ENCODE results near the gene NHSL2.

The NHSL2 gene

DNA sequence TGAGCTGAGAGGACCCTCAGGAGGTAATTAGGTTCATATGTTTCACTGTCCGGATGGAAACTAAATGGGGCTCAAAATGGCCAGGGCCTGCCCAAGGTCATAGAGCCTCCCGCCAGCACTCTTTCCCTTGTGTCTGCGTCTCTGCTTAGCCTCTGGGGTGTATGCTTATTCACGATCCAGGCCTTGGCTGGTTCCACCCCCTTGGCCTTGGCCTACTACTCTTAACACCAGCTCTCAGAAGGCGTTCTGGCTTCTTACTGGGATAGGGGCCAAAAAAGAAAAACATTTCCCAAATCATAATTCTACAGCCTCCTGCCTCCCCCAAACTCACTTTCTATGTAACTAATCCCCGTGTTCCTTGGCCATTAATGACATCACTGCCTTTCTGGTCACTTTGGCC, 152.3 kb downstream of the NHSL2 start:
- no peak for DNase-seq

DNA sequence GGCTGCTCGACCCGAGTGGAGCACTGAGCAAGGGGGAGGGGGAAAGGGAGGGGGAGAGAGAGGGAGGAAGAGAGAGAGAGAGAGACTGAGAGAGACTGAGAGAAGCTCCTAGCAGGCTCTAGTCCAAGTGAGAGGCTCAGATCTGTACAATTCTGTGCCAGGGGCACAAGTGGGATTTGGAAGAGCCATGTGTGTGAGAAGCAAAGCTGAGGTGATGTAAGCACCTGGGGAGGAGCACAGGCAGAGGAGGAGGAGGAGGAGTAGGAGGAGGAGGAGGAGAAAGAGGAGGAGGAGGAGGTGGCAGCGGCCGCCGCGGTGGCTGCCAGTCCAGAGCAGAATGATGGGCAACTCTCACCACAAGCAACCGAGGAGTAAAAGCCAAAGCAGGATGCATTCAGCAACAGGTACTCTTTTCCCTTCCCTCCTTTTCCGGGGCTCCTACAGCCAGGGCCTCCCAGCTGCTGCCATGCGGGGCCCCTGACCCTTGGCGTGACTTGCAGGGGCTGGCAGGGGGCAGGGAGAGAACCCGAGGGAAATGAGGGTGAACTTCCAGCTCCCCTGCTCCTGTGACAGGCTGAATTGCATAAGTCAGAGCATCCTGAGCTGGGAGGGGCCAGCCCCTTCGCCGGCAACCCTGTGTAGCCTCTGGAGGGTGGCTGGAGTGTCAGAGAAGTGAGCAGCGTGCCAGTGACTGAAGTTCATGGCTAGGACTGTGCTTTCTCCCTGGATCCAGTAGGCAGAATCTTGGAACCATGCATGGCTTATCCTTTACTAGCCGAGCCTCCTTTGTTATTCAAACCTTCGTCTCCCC, 158.9 kb downstream of the NHSL2 start:
- DNase-seq = peak in 1 of 58 donors; percentile 28

DNA sequence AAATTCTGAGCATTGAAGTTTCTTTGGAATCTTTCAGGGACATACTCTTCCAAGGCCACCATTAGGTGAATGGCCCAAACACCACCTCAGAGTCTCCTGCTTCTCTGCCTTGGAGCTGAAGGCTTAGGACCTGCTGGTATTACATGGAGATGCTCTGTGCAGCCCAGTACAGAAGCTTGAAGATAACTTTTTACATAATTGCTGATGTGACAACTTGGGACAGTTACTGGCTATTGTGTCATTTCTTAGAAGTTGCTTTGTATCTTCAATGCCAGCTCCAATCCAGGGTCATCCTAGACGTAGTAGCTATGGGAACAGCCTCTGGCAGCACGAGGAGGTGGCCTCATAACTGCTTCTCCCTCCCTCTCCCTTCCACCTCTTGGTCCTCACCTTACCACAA, 160.6 kb downstream of the NHSL2 start:
- DNase-seq = no peak

DNA sequence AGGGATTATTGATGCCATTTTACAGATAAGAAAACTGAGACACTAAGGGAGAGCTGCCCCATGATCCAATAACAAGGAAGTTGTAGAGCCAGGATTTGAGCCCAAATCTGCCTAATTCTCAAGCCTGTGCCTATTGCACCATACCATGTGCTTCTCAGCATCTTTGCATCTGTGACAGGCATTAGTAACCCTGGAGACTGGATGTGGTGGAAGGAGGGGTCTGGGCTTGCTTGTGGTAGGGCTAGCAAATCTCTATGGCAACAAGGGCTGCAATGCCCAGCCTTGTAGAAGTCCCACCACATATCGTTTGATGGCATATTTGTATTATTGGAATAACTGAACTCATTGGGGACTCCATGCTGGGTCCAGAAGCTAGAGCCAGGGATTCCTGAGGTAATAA, 163.0 kb downstream of the NHSL2 start:
- no peak for DNase-seq

DNA sequence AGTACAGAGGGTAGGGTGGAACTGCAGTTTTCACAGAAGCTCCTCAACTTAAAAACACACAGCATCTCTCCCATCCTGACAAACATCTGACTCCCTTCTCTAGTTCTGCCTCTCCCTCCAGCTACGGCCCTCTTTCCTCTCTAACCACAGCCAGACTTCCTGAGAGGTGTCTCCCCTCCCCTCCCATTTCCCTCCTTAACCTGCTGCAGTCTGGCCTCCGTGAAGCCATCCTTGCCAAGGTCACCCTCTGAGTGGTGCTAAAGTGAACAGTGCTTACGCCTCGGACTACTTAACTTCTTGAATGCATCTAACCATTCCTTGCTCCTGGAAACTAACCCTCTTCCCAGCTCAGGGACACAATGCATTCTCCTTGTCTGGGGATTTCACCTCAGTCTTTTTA, 167.8 kb downstream of the NHSL2 start:
- DNase-seq = no peak

DNA sequence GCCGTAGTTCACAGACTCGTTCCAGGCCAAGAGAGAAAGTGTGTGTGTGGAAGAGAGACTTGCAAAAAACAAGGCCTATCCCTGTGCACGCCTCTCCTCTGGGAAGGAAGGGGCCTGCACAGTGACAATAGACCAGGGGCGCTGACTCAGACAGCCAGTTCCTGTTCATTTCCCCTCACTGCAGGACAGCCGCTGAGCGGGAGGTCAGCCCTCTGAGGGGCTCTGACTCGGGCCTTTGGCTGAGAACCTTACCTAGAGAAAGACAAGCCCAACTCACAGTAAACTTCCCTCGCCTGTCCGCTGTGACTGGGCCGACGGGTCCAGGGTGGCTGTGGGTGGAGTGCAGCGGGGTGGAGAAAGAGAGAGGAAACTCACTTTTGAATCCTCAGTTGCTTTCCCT, 169.0 kb downstream of the NHSL2 start:
- DNase-seq = no peak

DNA sequence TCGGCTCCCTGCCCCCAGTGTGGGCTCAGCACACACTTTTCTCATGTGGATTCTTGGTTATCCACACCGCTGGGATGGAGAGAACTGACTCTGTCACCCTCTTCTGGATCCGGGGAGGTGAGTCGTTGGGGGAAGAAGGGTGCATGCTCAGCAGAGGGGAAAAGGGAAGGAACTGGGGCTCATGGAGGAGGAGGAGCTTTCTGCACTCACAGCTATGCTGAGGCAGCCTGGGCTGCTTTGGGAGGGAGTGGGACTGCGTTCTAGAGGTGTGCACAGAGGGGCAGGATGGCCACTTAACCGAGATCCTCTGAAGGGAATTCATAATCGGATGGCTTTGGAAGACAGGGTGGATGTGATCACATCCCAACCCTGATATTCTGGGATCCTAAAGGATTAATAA, 169.5 kb downstream of the NHSL2 start:
- DNase-seq = no peak

DNA sequence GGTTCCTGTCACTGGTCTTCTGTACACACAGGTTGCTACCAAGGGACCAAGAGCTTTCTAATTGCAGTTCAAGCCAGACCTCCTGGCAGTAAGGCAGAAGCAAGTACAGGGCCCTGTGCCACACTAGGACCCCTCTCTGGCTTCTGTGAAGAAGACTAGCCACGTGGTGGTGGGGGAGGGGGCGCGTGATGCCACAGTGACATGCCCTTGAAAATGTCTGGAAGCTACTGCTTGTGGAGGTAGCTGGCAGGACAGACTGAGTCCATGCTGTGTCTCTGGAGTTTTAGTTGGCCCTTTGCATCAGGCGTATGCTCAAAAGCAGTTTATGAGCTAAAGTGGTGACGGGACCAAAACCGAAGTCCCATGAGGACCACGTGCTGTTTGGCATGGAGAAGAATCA, 170.2 kb downstream of the NHSL2 start:
- no peak for DNase-seq

DNA sequence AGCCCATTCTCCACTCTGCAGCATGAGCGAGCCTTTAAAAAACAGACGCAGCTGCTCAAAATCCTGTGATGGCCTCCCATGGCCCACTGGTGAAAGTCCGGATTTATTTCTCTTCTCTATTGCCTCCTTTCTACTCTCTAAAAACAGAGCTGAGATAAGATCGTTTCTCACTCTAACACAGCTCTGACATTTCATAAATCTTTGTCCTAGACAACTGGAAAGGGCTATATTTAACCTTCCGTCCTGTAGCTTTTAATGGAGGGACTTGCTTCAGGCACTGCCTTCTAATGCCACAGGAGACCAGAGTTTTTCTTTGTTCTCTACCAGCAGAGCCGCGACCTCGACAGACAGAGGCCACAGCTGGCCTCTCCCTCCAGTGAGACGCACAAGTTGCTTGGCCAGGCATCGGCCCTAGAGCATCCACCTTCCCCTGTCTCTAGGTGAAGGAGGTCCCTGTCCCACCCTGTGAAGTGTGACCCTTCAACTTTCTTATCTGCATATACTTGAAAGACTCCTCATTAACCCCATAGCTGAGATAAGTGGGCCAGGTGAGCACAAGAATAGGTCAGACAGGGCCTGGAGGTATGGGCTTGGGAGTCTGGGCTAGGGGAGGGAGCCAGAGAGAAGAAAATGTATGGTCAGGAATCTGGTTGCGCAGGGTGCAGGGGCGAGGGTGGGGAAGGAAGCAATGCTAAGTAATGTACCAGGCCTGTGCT, 171.1 kb downstream of the NHSL2 start:
- DNase-seq = no peak

DNA sequence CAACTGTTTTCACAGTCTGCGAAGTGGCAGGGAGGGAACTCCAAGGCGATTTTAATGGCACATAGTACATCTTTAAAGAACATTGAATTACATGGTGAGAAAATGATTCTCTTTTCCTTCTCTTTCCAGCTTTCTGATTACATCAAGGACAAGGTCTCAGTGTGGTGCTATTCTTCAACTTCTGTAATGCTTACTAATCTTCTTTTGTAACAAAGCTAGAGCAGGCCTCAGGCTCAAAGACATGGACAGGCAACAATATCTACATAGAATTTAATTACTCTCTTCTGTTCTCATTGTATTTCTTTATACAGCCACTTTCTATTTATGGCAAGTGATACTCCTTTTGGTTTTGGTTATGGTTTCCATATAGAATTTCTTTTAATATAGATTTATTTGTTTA, 172.6 kb downstream of the NHSL2 start:
- no peak for DNase-seq

DNA sequence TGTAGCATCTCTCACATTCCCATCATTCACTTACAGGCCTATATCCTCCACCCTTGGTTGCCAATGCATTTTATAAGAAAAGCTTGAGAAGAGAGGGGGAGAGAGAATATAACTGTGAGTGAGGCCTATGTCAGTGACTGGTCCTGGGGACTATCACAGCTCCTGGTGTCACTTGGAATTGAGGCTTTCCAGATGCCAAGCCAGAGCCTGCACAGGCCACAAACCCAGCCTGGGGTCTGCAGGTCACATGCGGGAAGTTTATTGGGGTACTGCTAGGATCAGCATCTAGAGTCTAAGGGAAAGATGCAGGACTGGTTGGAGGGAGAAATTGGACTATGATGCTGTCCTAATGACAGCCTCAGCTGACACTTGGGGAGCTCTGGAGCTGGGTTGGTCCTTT, 173.5 kb downstream of the NHSL2 start:
- no peak for DNase-seq

DNA sequence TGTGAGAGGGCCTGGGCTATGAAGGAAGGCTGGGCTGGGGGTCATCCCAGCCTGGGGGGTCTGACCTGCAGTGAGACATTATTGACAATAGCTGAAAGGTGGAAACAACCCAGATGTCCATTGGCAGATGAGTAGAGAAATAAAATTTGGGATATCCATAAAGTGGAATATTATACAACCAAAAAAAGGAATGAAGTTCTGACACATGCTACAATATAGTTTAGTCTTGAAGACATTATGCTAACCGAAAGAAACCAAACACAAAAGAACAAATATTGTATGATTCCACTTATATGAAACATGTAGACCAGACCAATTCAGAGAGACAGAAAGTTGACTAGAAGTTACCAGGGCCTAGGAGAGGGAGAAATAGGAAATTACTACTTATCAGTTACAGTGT, 176.3 kb downstream of the NHSL2 start:
- DNase-seq = no peak

DNA sequence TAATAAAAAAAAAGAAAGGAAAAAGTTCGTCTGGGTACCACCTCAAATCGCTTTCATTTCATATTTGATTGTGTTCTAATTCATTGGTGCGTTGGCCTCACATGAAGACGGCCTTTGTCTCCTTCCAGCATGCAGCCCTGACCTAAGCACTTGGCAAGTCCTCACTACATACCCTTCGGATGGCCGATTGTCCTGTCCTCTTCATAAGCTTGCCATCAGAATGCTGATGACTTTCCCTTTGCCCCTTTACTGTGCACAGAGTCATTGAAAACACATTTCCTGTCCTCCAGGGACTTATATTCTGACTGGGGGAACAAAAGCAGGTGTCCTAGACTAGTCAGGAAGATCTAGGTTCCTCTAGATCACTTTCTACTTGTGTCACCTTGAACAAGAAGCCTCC, 178.1 kb downstream of the NHSL2 start:
- no peak for DNase-seq

DNA sequence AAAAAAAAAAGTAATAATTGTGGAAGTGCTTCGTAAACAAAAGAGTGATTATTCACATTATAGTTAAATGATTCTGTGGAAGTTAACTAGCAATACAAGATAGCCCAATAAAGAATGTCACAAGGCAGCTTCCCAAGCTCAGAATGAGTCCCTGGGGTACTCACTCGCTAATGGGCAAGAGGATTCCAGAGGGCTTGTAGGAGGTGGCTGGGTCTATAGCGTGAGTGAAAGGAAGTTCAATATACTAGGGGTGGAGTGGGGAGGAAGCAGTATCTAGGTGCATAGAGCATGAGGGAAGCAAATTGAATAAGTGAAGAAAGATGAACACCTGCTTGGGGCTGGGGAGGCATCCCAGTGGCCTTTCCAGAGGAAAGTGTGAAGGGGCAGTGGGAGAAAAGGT, 178.6 kb downstream of the NHSL2 start:
- DNase-seq = no peak

DNA sequence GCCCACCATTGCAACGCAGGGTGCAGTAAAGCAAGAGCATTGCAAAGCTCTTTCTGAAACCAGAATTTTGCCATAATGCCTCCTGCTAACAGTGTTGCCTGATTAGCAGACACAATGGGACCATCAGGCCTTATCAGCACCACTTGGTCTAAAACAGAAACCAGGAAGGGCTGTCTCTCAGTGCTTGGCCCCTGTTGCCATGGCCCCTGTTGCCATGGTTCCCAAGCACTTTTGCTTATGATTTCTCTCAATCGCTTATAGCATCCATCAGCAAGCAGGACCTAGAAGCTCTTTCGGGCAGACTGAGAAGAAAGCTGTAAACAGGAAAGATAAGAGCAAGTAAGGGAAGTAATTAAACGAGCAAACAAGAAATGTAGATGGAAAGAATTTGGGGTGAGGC, 184.2 kb downstream of the NHSL2 start:
- peak in 13 of 58 donors; percentile 0 to 40 (median 7) for DNase-seq

DNA sequence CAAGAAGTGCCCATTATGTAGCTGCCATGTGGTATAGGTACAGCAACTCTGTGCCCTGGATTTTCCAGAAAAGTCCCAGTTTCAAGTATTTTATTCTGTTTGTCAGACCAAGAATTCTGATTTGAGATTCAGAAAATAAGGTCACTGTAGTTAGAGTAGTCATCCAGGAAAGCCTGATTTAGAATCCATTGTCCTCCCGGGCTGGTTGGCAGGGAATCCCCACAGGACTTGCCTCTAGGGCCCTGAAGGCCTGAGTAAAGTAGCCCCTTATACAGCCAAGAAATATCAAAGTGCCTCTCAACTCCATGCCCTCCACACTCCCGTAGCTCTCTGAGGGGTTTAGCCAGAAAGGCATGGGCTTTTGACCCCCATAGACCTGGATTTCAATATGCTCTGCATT, 184.7 kb downstream of the NHSL2 start:
- DNase-seq = no peak

DNA sequence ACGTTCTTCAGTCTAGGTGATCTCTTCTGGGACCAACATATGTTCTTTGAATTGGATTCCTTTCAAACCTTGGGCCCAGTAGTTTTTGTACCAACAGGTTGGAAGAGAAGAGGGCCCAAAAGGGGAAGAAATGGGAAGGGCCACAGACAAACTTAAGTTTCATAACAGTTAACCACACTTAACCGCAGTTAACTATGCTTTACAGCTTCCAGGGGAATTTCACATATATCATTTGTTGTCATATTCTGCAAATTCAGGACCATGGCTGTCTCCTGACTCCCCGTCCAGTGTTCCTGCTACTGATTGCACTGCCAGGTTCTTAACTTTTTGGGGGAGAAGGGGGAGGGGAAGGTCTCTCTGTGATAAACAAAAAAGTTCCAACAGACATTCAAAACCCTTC, 186.5 kb downstream of the NHSL2 start:
- DNase-seq = no peak

DNA sequence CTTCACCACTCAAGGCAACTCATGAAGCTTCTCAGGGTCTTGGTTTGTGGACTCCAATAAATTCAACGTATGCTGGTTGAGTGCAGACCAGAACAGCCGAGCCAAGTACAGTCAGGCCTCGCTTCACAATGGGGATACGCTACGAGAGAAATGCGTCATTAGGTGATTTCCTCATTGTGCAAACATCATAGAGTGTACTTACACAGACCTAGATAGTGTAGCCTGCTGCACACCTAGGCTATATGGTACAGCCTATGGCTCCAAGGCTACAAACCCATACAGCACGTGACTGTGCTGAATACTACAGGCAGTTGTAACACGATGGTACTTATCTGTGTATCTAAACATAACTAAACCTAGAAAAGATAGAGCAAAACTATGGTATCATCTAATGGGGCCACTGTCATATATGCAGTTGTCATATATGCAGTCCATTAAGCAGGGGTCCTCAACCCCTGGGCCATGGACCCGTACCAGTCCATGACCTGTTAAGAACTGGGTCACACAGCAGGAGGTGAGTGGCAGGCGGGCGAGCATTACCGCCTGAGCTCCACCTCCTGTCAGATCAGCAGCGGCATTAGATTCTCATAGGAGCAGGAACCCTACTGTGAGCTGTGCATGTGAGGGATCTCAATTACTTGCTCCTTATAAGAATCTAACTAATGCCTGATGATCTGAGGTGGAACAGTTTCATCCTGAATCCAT, 189.6 kb downstream of the NHSL2 start:
- no peak for DNase-seq

DNA sequence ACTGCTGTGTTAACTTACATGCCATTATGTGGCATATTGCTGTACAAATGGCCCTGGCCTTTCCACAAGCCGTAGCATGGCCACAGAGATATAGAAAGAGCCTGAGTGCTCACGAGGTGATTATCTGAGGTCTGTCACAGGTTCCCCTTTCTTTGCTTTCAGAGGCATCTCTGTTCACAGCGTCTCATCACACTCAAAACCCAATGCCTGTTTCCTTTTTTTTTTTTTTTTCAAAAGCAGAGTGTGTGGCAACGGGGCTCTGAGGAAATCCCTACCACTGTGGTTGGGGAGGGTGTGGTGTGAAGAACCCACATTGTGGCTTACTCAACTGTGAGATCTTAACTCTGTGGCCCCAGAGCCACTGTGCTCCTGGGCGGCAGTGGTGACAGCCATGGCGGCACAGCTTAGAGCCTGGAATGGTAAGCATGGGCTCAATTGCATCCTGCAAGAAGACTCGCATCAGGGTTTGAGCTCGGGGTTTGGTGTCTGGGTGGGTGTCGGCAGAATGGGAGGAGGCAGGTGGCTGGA, 190.2 kb downstream of the NHSL2 start:
- DNase-seq = peak in 1 of 58 donors; percentile 4

DNA sequence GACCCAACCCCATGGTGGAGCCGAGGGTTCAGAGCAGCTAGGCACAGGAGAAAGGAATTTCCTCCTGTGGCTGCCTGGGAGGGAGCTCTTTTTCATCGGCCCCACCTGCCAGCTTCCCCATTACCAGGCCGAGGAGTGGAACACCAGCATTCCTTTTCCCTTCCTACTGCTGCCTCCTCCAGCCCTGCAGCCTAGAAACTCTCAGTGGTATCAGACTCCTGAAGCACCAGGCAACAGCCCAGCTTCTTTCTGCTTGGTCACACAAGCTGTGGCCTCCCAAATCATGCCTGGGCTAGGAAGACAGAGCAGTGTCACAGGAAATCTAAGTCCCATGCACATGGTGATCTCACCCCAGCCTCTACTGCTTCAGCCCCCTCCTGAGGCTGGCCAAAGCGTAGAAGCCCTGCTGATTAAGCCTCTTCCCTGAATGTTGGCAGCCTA, 191.0 kb downstream of the NHSL2 start:
- no peak for DNase-seq

DNA sequence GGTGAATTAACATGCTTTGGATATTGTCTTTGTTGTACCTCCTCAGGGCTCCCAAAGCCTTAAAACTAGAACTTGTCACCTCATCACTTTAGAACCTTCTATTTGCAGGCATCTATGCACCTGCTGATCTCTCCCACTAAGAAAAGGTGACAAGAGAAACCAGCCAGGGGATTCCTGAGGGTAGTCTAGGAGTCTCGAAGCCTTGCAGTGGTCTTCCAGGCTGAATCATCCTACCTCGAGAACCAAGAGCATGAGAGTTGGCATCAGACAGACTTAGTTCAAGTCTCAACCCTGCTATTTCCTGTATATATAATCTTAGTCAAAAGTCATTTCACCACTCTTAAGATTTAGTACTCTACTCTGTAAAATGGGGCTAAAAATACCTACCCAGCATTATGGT, 191.5 kb downstream of the NHSL2 start:
- no peak for DNase-seq

DNA sequence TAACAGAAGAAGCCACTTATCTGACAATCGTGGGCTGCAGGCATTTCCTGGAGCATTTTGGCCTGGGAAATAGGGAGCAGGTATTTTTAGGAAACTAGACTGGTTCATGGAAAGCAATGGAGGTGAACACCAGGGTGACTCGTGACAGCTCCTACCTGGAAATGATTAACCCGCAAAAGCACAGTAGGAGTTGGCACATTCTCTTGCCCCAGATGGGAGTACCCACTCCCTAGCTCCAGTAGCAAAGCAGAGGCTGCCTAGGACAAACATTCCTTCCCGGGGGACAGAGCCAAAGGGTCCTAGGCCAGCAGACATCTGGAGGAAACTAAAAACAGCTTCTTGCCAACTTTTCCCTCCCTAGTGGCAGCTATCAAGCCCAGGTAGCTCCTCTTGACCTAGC, 192.1 kb downstream of the NHSL2 start:
- no peak for DNase-seq

Measured in anterior cingulate cortex (tissue), 58 donors.